Measurements from ENCODE around the gene TASP1.

TASP1 gene

GRCh38 chr20:13546497-13547131 is 92.1 kb downstream of the TASP1 start:
- peaks cover 0 to 1% (median 0%) of the 10 kb centered on the region in 5 donors for H3K4me1 ChIP-seq (ENCODE audit: control insufficient read depth in 5 of 5, insufficient read depth in 5 of 5, low read length in 5 of 5)
- peaks cover 0 to 6% (median 0%) of the 10 kb centered on the region in 5 donors for H3K36me3 ChIP-seq (ENCODE audit: control insufficient read depth in 5 of 5, insufficient read depth in 5 of 5, low read length in 5 of 5)
- H3K27me3 ChIP-seq (ENCODE audit: control insufficient read depth in 5 of 5, insufficient read depth in 4 of 5, low read length in 5 of 5): no peaks in the 10 kb centered on the region
- no peaks in the 10 kb centered on the region for H3K9me3 ChIP-seq (ENCODE audit: control insufficient read depth in 5 of 5, low read length in 5 of 5)
- H3K4me3 ChIP-seq (ENCODE audit: low read depth in 1 of 5, low read length in 5 of 5): no peak overlapping the region
- no peak overlapping the region for H3K27ac ChIP-seq (ENCODE audit: low read depth, low read length)
- no peak overlapping the region for H3K9ac ChIP-seq (ENCODE audit: low read length in 5 of 5)

- Histone ChIP-seq H3K9ac (ENCODE audit: low read length in 5 of 5) (no peak overlapping the region), H3K9me3 (ENCODE audit: control insufficient read depth in 5 of 5, low read length in 5 of 5) (no peaks in the 10 kb centered on the region), H3K4me1 (ENCODE audit: control insufficient read depth in 5 of 5, insufficient read depth in 5 of 5, low read length in 5 of 5) (no peaks in the 10 kb centered on the region), H3K27me3 (ENCODE audit: control insufficient read depth in 5 of 5, insufficient read depth in 4 of 5, low read length in 5 of 5) (no peaks in the 10 kb centered on the region), H3K36me3 (ENCODE audit: control insufficient read depth in 5 of 5, insufficient read depth in 5 of 5, low read length in 5 of 5) (peaks cover 0 to 6% (median 0%) of the 10 kb centered on the region in 5 donors), H3K4me3 (ENCODE audit: low read depth in 1 of 5, low read length in 5 of 5) (no peak overlapping the region), H3K27ac (ENCODE audit: low read depth, low read length) (no peak overlapping the region)
Measured at GRCh38 chr20:13545790-13546189, 92.9 kb downstream of the TASP1 start.

- Histone ChIP-seq H3K9ac (ENCODE audit: low read length in 5 of 5) (no peak overlapping the region), H3K27ac (ENCODE audit: low read depth, low read length) (no peak overlapping the region), H3K4me3 (ENCODE audit: low read depth in 1 of 5, low read length in 5 of 5) (no peak overlapping the region), H3K4me1 (ENCODE audit: control insufficient read depth in 5 of 5, insufficient read depth in 5 of 5, low read length in 5 of 5) (no peaks in the 10 kb centered on the region), H3K27me3 (ENCODE audit: control insufficient read depth in 5 of 5, insufficient read depth in 4 of 5, low read length in 5 of 5) (no peaks in the 10 kb centered on the region), H3K36me3 (ENCODE audit: control insufficient read depth in 5 of 5, insufficient read depth in 5 of 5, low read length in 5 of 5) (no peaks in the 10 kb centered on the region), H3K9me3 (ENCODE audit: control insufficient read depth in 5 of 5, low read length in 5 of 5) (no peaks in the 10 kb centered on the region)
Measured at GRCh38 chr20:13543783-13544182, 94.9 kb downstream of the TASP1 start.

GRCh38 chr20:13535627-13536026 is 103.1 kb downstream of the TASP1 start:
- H3K36me3 ChIP-seq (ENCODE audit: control insufficient read depth in 5 of 5, insufficient read depth in 5 of 5, low read length in 5 of 5): peaks cover 0 to 9% (median 5%) of the 10 kb centered on the region in 5 donors
- H3K9me3 ChIP-seq (ENCODE audit: control insufficient read depth in 5 of 5, low read length in 5 of 5): no peaks in the 10 kb centered on the region
- no peak overlapping the region for H3K27ac ChIP-seq (ENCODE audit: low read depth, low read length)
- no peaks in the 10 kb centered on the region for H3K4me1 ChIP-seq (ENCODE audit: control insufficient read depth in 5 of 5, insufficient read depth in 5 of 5, low read length in 5 of 5)
- no peaks in the 10 kb centered on the region for H3K27me3 ChIP-seq (ENCODE audit: control insufficient read depth in 5 of 5, insufficient read depth in 4 of 5, low read length in 5 of 5)
- no peak overlapping the region for H3K4me3 ChIP-seq (ENCODE audit: low read depth in 1 of 5, low read length in 5 of 5)
- H3K9ac ChIP-seq (ENCODE audit: low read length in 5 of 5): no peak overlapping the region

- H3K27ac ChIP-seq (ENCODE audit: low read depth, low read length): no peak overlapping the region
- H3K27me3 ChIP-seq (ENCODE audit: control insufficient read depth in 5 of 5, insufficient read depth in 4 of 5, low read length in 5 of 5): no peaks in the 10 kb centered on the region
Measured at GRCh38 chr20:13533946-13534345, 104.8 kb downstream of the TASP1 start.

GRCh38 chr20:13530146-13530545 is 108.6 kb downstream of the TASP1 start:
- Histone ChIP-seq H3K4me1 (ENCODE audit: control insufficient read depth in 5 of 5, insufficient read depth in 5 of 5, low read length in 5 of 5) (no peaks in the 10 kb centered on the region), H3K4me3 (ENCODE audit: low read depth in 1 of 5, low read length in 5 of 5) (no peak overlapping the region), H3K9ac (ENCODE audit: low read length in 5 of 5) (no peak overlapping the region), H3K9me3 (ENCODE audit: control insufficient read depth in 5 of 5, low read length in 5 of 5) (no peaks in the 10 kb centered on the region), H3K36me3 (ENCODE audit: control insufficient read depth in 5 of 5, insufficient read depth in 5 of 5, low read length in 5 of 5) (peaks cover 5 to 32% (median 15%) of the 10 kb centered on the region in 5 donors), H3K27ac (ENCODE audit: low read depth, low read length) (no peak overlapping the region), H3K27me3 (ENCODE audit: control insufficient read depth in 5 of 5, insufficient read depth in 4 of 5, low read length in 5 of 5) (no peaks in the 10 kb centered on the region)

More at GRCh38 chr20:13533946-13534345, 104.8 kb downstream of the TASP1 start:
- H3K9ac ChIP-seq (ENCODE audit: low read length in 5 of 5): no peak overlapping the region
- H3K36me3 ChIP-seq (ENCODE audit: control insufficient read depth in 5 of 5, insufficient read depth in 5 of 5, low read length in 5 of 5): peaks cover 2 to 9% (median 5%) of the 10 kb centered on the region in 5 donors
- H3K4me1 ChIP-seq (ENCODE audit: control insufficient read depth in 5 of 5, insufficient read depth in 5 of 5, low read length in 5 of 5): no peaks in the 10 kb centered on the region
- H3K4me3 ChIP-seq (ENCODE audit: low read depth in 1 of 5, low read length in 5 of 5): no peak overlapping the region
- no peaks in the 10 kb centered on the region for H3K9me3 ChIP-seq (ENCODE audit: control insufficient read depth in 5 of 5, low read length in 5 of 5)

GRCh38 chr20:13526551-13526950 is 112.2 kb downstream of the TASP1 start:
- no peak overlapping the region for H3K27ac ChIP-seq (ENCODE audit: low read depth, low read length)
- no peaks in the 10 kb centered on the region for H3K27me3 ChIP-seq (ENCODE audit: control insufficient read depth in 5 of 5, insufficient read depth in 4 of 5, low read length in 5 of 5)
- H3K9me3 ChIP-seq (ENCODE audit: control insufficient read depth in 5 of 5, low read length in 5 of 5): no peaks in the 10 kb centered on the region
- H3K4me3 ChIP-seq (ENCODE audit: low read depth in 1 of 5, low read length in 5 of 5): no peak overlapping the region
- no peak overlapping the region for H3K9ac ChIP-seq (ENCODE audit: low read length in 5 of 5)
- H3K4me1 ChIP-seq (ENCODE audit: control insufficient read depth in 5 of 5, insufficient read depth in 5 of 5, low read length in 5 of 5): no peaks in the 10 kb centered on the region
- peaks cover 13 to 42% (median 24%) of the 10 kb centered on the region in 5 donors for H3K36me3 ChIP-seq (ENCODE audit: control insufficient read depth in 5 of 5, insufficient read depth in 5 of 5, low read length in 5 of 5)

- Histone ChIP-seq H3K27ac (ENCODE audit: low read depth, low read length) (no peak overlapping the region), H3K27me3 (ENCODE audit: control insufficient read depth in 5 of 5, insufficient read depth in 4 of 5, low read length in 5 of 5) (no peaks in the 10 kb centered on the region), H3K36me3 (ENCODE audit: control insufficient read depth in 5 of 5, insufficient read depth in 5 of 5, low read length in 5 of 5) (peaks cover 13 to 42% (median 23%) of the 10 kb centered on the region in 5 donors), H3K4me3 (ENCODE audit: low read depth in 1 of 5, low read length in 5 of 5) (no peak overlapping the region), H3K9ac (ENCODE audit: low read length in 5 of 5) (no peak overlapping the region), H3K9me3 (ENCODE audit: control insufficient read depth in 5 of 5, low read length in 5 of 5) (no peaks in the 10 kb centered on the region), H3K4me1 (ENCODE audit: control insufficient read depth in 5 of 5, insufficient read depth in 5 of 5, low read length in 5 of 5) (no peaks in the 10 kb centered on the region)
Measured at GRCh38 chr20:13525225-13525940, 113.3 kb downstream of the TASP1 start.

- Histone ChIP-seq H3K4me3 (ENCODE audit: low read depth in 1 of 5, low read length in 5 of 5) (no peak overlapping the region), H3K36me3 (ENCODE audit: control insufficient read depth in 5 of 5, insufficient read depth in 5 of 5, low read length in 5 of 5) (peaks cover 13 to 42% (median 22%) of the 10 kb centered on the region in 5 donors), H3K9me3 (ENCODE audit: control insufficient read depth in 5 of 5, low read length in 5 of 5) (no peaks in the 10 kb centered on the region), H3K4me1 (ENCODE audit: control insufficient read depth in 5 of 5, insufficient read depth in 5 of 5, low read length in 5 of 5) (no peaks in the 10 kb centered on the region), H3K9ac (ENCODE audit: low read length in 5 of 5) (no peak overlapping the region), H3K27me3 (ENCODE audit: control insufficient read depth in 5 of 5, insufficient read depth in 4 of 5, low read length in 5 of 5) (no peaks in the 10 kb centered on the region), H3K27ac (ENCODE audit: low read depth, low read length) (no peak overlapping the region)
Measured at GRCh38 chr20:13524339-13524738, 114.4 kb downstream of the TASP1 start.

GRCh38 chr20:13517831-13518230 is 120.9 kb downstream of the TASP1 start:
- Histone ChIP-seq H3K27me3 (ENCODE audit: control insufficient read depth in 5 of 5, insufficient read depth in 4 of 5, low read length in 5 of 5) (no peaks in the 10 kb centered on the region), H3K27ac (ENCODE audit: low read depth, low read length) (no peak overlapping the region), H3K9me3 (ENCODE audit: control insufficient read depth in 5 of 5, low read length in 5 of 5) (no peaks in the 10 kb centered on the region), H3K9ac (ENCODE audit: low read length in 5 of 5) (no peak overlapping the region), H3K4me3 (ENCODE audit: low read depth in 1 of 5, low read length in 5 of 5) (no peak overlapping the region), H3K36me3 (ENCODE audit: control insufficient read depth in 5 of 5, insufficient read depth in 5 of 5, low read length in 5 of 5) (peaks cover 0 to 13% (median 7%) of the 10 kb centered on the region in 5 donors), H3K4me1 (ENCODE audit: control insufficient read depth in 5 of 5, insufficient read depth in 5 of 5, low read length in 5 of 5) (no peaks in the 10 kb centered on the region)

All from subcutaneous abdominal adipose tissue (tissue), 5 donors.